ENCODE results near the gene TSPY4. TPM values are rescaled to one million over a fixed set of nuclear protein-coding genes. Genes with fewer than 3 reads are reported as not detected.

TSPY4 gene
- total RNA-seq, result not detected in 2 replicates

DNA sequence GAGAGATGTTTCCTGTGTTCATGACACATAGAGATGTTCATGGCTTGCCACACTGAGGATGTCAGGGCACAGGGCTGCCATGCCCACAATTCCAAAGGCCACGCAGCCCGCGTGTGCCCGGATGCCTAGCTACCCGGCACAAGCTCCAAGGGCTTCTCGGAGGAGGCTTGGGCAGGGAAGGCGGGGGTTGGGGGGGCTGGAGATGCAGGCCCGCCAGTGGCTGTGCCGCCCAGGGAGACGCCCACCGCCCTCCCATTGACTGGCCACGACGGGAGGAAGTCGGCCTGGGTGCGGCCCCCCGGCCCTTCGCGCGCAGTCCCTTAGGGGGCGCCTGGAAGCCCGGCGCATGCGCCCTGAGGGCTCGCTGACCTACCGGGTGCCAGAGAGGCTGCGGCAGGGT lies at the start of gene TSPY4:
Gene TSPY4, plus strand, starts transcription at position 301 of the 400 bp plus-strand sequence. Its CDS starts 46 bp downstream, at position 347.

DNA sequence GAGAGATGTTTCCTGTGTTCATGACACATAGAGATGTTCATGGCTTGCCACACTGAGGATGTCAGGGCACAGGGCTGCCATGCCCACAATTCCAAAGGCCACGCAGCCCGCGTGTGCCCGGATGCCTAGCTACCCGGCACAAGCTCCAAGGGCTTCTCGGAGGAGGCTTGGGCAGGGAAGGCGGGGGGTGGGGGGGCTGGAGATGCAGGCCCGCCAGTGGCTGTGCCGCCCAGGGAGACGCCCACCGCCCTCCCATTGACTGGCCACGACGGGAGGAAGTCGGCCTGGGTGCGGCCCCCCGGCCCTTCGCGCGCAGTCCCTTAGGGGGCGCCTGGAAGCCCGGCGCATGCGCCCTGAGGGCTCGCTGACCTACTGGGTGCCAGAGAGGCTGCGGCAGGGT lies 20.2 kb downstream of the TSPY4 start, which contains the start of gene TSPY8:
Gene TSPY8, plus strand, starts transcription at position 301 of the 400 bp plus-strand sequence. Its CDS starts 46 bp downstream, at position 347.

Other genes with a start within 250 kb of the TSPY4 start
- not detected in 2 replicates for gene TSPY8, start 20.3 kb downstream of the TSPY4 start, total RNA-seq
- gene TSPY3, start 61.0 kb downstream of the TSPY4 start, total RNA-seq, result not detected in 2 replicates
- gene TSPY1, start 129.5 kb downstream of the TSPY4 start, total RNA-seq, result not detected in 2 replicates
- not detected in 2 replicates for gene TSPY9, start 149.8 kb downstream of the TSPY4 start, total RNA-seq
- not detected in 2 replicates for gene TSPY10, start 190.4 kb downstream of the TSPY4 start, total RNA-seq